ENCODE data around the gene BMS1.

The BMS1 gene

DNA sequence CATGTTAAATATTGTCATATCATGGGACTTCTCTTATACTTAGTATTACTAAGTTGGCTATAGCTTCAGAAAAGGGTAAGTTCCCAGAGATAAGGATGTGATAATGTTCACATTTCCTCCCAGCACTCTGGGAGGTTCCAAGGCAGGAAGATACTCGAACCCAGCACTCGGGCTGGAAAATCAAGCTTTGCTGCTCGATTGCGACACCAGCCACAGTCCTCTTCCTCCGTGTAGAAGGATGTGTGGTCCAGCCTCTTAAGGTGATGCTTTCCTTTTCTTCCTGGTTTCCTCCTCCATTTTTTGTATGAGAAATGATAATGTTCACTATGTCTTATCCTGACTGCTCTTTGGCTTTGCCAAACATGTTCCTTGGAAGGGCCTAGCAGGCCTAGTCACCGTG lies 3.2 kb downstream of the BMS1 start:
- H3K27me3 ChIP-seq (ENCODE audit: insufficient read depth, poor library complexity, severe bottlenecking) = no peaks in the 10 kb centered on the region
- DNase-seq (ENCODE audit: low read depth in 1 of 2, low spot score in 1 of 2) = no peak

DNA sequence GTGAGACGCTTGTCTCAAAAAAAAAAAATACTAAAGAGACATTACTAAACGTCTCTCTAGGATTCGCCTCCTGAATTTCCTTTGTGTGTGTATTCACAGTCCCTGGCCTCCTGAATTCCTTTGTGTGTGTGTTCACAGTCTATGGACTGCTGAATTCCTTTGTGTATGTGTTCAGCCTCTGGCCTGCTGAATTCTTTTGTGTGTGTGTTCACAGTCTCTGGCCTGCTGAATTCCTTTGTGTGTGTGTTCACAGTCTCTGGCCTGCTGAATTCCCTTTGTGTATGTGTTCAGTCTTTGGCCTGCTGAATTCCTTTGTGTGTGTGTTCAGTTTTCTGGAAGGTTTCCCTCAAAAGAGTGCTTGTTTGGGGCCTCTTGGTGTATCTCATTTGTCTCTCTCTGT lies 8.2 kb downstream of the BMS1 start:
- TF ChIP-seq, protein P1, sequence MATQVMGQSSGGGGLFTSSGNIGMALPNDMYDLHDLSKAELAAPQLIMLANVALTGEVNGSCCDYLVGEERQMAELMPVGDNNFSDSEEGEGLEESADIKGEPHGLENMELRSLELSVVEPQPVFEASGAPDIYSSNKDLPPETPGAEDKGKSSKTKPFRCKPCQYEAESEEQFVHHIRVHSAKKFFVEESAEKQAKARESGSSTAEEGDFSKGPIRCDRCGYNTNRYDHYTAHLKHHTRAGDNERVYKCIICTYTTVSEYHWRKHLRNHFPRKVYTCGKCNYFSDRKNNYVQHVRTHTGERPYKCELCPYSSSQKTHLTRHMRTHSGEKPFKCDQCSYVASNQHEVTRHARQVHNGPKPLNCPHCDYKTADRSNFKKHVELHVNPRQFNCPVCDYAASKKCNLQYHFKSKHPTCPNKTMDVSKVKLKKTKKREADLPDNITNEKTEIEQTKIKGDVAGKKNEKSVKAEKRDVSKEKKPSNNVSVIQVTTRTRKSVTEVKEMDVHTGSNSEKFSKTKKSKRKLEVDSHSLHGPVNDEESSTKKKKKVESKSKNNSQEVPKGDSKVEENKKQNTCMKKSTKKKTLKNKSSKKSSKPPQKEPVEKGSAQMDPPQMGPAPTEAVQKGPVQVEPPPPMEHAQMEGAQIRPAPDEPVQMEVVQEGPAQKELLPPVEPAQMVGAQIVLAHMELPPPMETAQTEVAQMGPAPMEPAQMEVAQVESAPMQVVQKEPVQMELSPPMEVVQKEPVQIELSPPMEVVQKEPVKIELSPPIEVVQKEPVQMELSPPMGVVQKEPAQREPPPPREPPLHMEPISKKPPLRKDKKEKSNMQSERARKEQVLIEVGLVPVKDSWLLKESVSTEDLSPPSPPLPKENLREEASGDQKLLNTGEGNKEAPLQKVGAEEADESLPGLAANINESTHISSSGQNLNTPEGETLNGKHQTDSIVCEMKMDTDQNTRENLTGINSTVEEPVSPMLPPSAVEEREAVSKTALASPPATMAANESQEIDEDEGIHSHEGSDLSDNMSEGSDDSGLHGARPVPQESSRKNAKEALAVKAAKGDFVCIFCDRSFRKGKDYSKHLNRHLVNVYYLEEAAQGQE (IDR thresholded peaks at IDR 0.05; ENCODE audit: insufficient replicate concordance, low read depth) = no peak
- TF ChIP-seq, protein P2, sequence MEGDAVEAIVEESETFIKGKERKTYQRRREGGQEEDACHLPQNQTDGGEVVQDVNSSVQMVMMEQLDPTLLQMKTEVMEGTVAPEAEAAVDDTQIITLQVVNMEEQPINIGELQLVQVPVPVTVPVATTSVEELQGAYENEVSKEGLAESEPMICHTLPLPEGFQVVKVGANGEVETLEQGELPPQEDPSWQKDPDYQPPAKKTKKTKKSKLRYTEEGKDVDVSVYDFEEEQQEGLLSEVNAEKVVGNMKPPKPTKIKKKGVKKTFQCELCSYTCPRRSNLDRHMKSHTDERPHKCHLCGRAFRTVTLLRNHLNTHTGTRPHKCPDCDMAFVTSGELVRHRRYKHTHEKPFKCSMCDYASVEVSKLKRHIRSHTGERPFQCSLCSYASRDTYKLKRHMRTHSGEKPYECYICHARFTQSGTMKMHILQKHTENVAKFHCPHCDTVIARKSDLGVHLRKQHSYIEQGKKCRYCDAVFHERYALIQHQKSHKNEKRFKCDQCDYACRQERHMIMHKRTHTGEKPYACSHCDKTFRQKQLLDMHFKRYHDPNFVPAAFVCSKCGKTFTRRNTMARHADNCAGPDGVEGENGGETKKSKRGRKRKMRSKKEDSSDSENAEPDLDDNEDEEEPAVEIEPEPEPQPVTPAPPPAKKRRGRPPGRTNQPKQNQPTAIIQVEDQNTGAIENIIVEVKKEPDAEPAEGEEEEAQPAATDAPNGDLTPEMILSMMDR (IDR thresholded peaks at IDR 0.05; ENCODE audit: insufficient read depth, low read length) = no peak
- TF ChIP-seq SPI1 (IDR thresholded peaks at IDR 0.05; ENCODE audit: borderline replicate concordance, low read depth) (no peak), POLR2AphosphoS5 (IDR thresholded peaks at IDR 0.05; ENCODE audit: low read depth) (no peak), GABPA (IDR thresholded peaks at IDR 0.05; ENCODE audit: low read depth) (no peak)
- no peaks in the 10 kb centered on the region for H3K27me3 ChIP-seq (ENCODE audit: insufficient read depth, poor library complexity, severe bottlenecking)
- no peak for DNase-seq (ENCODE audit: low read depth in 1 of 2, low spot score in 1 of 2)
- no peak overlapping the region for H3K27ac ChIP-seq (replicated peaks)
- H3K4me3 ChIP-seq (replicated peaks; ENCODE audit: insufficient read depth, low read length) = no peak overlapping the region

More for the DNA sequence above, 3.2 kb downstream of the BMS1 start:
- TF ChIP-seq POLR2AphosphoS5 (IDR thresholded peaks at IDR 0.05; ENCODE audit: low read depth) = no peak
- TF ChIP-seq, protein P2 (IDR thresholded peaks at IDR 0.05; ENCODE audit: insufficient read depth, low read length) = no peak
- no peak overlapping the region for H3K4me3 ChIP-seq (replicated peaks; ENCODE audit: insufficient read depth, low read length)
- H3K27ac ChIP-seq (replicated peaks) = no peak overlapping the region

DNA sequence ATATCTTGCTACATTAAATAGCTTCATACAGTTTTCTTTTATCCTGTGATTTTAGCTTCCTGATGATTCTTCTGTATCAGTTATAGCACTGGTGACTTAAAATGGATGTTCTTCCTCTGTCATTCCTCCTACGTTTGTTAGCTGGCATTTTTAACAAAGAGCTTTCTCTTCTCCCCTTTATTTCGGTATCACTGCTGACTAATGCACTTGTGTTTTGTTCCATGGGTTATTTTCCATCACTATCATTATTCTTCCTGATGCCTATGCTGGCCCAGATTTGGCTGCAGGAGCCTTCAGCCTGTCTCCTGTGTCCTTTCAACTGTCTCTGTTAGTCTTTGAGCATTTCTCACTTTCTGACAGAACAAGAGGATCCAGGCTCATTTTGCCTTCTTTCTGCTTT lies 13.1 kb downstream of the BMS1 start:
- TF ChIP-seq GABPA (IDR thresholded peaks at IDR 0.05; ENCODE audit: low read depth) = no peak
- no peak for TF ChIP-seq SPI1 (IDR thresholded peaks at IDR 0.05; ENCODE audit: borderline replicate concordance, low read depth)
- no peak for TF ChIP-seq POLR2AphosphoS5 (IDR thresholded peaks at IDR 0.05; ENCODE audit: low read depth)
- TF ChIP-seq, protein P2 (IDR thresholded peaks at IDR 0.05; ENCODE audit: insufficient read depth, low read length) = no peak
- TF ChIP-seq, protein P1 (IDR thresholded peaks at IDR 0.05; ENCODE audit: insufficient replicate concordance, low read depth) = no peak

DNA sequence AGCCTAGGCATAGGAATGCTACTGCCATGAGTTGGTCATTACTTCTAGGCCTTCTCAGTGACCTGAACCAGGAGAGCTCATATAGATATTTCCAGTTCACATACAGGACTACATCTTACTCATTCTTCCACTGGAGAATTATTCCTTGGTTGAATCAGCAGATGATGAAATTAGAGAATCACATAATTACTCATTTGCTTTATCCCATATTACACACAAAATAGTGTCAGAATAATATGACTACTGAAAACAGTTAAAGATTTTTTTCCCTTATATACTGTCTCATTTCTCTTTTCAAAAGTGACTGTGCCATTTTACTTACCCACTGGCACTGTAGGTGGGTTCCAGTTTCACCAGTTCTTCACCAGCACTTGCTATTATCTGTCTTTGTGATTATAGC lies 18.5 kb downstream of the BMS1 start:
- H3K4me3 ChIP-seq (replicated peaks; ENCODE audit: insufficient read depth, low read length) = no peak overlapping the region
- H3K27me3 ChIP-seq (ENCODE audit: insufficient read depth, poor library complexity, severe bottlenecking) = no peaks in the 10 kb centered on the region
- no peak for DNase-seq (ENCODE audit: low read depth in 1 of 2, low spot score in 1 of 2)
- H3K27ac ChIP-seq (replicated peaks) = no peak overlapping the region
- no peak for TF ChIP-seq GABPA (IDR thresholded peaks at IDR 0.05; ENCODE audit: low read depth)
- TF ChIP-seq, protein P1 (IDR thresholded peaks at IDR 0.05; ENCODE audit: insufficient replicate concordance, low read depth) = no peak
- TF ChIP-seq SPI1 (IDR thresholded peaks at IDR 0.05; ENCODE audit: borderline replicate concordance, low read depth) = no peak
- TF ChIP-seq, protein P2 (IDR thresholded peaks at IDR 0.05; ENCODE audit: insufficient read depth, low read length) = no peak

More for the DNA sequence above, 13.1 kb downstream of the BMS1 start:
- H3K4me3 ChIP-seq (replicated peaks; ENCODE audit: insufficient read depth, low read length) = no peak overlapping the region
- no peak overlapping the region for H3K27ac ChIP-seq (replicated peaks)
- H3K27me3 ChIP-seq (ENCODE audit: insufficient read depth, poor library complexity, severe bottlenecking) = no peaks in the 10 kb centered on the region
- no peak for DNase-seq (ENCODE audit: low read depth in 1 of 2, low spot score in 1 of 2)
